HL-60 (cell line): ENCODE results near the gene FGL2.

ENCODE experiments used
- CTCF ChIP-seq: IDR thresholded peaks from one replicate; pipeline ENCODE4 v1.5.1; 2011; ENCODE audit warnings: low read length, control low read depth, inconsistent platforms; ENCODE audit not compliant: insufficient read depth
- GABPA ChIP-seq: IDR thresholded peaks from 2 replicates; pipeline ENCODE4 v1.6.1; 2012; ENCODE audit warnings: low read depth
- POLR2AphosphoS5 ChIP-seq: IDR thresholded peaks from 2 replicates; pipeline ENCODE4 v1.6.1; 2012; ENCODE audit warnings: low read depth
- TF ChIP-seq, protein P1 (sequence below): IDR thresholded peaks from 2 replicates; pipeline ENCODE4 v1.6.1; 2012; ENCODE audit warnings: low read depth; ENCODE audit not compliant: insufficient replicate concordance

DNA sequence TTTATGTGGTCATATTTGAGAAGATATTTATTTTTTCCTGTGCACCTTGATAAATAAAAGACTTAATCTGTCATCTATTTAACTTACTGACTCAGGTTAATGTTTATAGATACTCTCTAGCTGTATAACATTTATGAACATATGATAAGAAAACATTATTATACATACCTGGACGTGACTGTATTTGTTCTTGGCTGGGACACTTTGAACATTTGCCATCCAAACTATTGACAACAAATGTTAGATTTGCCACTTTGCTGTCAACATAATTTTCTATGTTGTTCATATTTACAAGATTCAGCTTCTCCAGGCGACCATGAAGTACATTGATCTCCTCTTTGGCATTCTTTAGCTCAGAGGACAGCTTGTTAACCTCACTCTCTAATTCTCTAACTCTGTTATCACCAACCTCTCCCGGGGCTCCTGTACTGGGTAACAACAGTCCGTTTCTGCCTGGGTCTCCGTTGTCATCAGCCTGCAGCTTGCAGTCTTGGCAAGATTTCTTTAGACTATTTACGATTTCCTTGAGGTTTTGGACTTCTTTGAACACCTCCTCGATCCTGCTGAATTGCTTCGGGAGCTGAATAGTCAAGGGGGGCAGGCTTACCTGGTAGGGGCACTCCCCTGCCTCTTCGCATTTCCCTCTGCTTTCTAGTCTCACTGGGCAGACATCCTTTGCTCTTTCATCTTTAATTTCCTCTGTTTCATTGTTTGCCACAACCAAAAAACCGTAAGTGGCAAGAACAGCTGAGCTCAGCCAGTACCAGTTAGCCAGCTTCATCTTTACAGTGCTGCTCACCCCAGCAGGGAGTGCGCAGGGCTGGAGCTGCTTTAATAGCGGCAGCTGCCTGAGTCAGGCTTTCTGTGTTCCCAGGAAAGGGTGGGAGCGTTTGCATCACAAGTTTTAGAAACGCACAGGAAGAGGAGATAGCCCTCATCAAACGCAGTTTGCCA is at the start of gene FGL2:
- TF ChIP-seq CTCF (no peak), POLR2AphosphoS5 (no peak), GABPA (no peak)
- TF ChIP-seq, protein P1, sequence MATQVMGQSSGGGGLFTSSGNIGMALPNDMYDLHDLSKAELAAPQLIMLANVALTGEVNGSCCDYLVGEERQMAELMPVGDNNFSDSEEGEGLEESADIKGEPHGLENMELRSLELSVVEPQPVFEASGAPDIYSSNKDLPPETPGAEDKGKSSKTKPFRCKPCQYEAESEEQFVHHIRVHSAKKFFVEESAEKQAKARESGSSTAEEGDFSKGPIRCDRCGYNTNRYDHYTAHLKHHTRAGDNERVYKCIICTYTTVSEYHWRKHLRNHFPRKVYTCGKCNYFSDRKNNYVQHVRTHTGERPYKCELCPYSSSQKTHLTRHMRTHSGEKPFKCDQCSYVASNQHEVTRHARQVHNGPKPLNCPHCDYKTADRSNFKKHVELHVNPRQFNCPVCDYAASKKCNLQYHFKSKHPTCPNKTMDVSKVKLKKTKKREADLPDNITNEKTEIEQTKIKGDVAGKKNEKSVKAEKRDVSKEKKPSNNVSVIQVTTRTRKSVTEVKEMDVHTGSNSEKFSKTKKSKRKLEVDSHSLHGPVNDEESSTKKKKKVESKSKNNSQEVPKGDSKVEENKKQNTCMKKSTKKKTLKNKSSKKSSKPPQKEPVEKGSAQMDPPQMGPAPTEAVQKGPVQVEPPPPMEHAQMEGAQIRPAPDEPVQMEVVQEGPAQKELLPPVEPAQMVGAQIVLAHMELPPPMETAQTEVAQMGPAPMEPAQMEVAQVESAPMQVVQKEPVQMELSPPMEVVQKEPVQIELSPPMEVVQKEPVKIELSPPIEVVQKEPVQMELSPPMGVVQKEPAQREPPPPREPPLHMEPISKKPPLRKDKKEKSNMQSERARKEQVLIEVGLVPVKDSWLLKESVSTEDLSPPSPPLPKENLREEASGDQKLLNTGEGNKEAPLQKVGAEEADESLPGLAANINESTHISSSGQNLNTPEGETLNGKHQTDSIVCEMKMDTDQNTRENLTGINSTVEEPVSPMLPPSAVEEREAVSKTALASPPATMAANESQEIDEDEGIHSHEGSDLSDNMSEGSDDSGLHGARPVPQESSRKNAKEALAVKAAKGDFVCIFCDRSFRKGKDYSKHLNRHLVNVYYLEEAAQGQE = no peak
